Activated CD4-positive, alpha-beta T cell treated with anti-CD3 and anti-CD28 coated beads for 36 hours (primary cell): ENCODE data around the gene KCNJ1. TPM values are rescaled to one million over a fixed set of nuclear protein-coding genes. Genes with fewer than 3 reads are reported as not detected.
A peak's percentile ranks its signal among the peaks of the same experiment; 100 is the strongest.

ENCODE experiments used
- ATAC-seq: fragments of 200-7000 bp; cut with Tn5 transposase; one replicate; pipeline ENCODE4 v1.10.0; 2021; ENCODE audit warnings: mild to moderate bottlenecking, moderate library complexity
- CTCF ChIA-PET: fragments of 350-600 bp; sonication (Branson Sonifier 250); formaldehyde crosslinking; loops from one replicate; lab custom pipeline; 2021; ENCODE audit warnings: antibody characterized with exemption; lab: Charles Lee
- POLR2A ChIA-PET: fragments of 350-600 bp; sonication (Branson Sonifier 250); formaldehyde crosslinking; loops from one replicate; lab custom pipeline; 2021; ENCODE audit warnings: antibody characterized with exemption, inconsistent platforms; lab: Charles Lee
- DNase-seq: peaks from one replicate; pipeline ENCODE4 v3.0.0-alpha.2; 2020
- H3K27ac Mint-ChIP-seq: one replicate; pipeline ENCODE4 v1.8.0; 2021; ENCODE audit warnings: mixed read lengths
- H3K27me3 Mint-ChIP-seq: one replicate; pipeline ENCODE4 v1.8.0; 2021; ENCODE audit warnings: mixed read lengths
- H3K36me3 Mint-ChIP-seq: one replicate; pipeline ENCODE4 v1.8.0; 2021; ENCODE audit warnings: low read depth, mixed read lengths
- H3K4me1 Mint-ChIP-seq: one replicate; pipeline ENCODE4 v1.8.0; 2021; ENCODE audit warnings: mixed read lengths
- H3K4me3 Mint-ChIP-seq: one replicate; pipeline ENCODE4 v1.8.0; 2021; ENCODE audit warnings: mild to moderate bottlenecking, moderate library complexity, mixed read lengths
- H3K9me3 Mint-ChIP-seq: one replicate; pipeline ENCODE4 v1.8.0; 2021; ENCODE audit warnings: low read depth, mixed read lengths
- intact Hi-C, 2 experiments: fragments of 100-400 bp; cut with DNase I in 1 of 2; cut with micrococcal nuclease in 1 of 2; formaldehyde crosslinking; loops; one replicate each; pipeline versions ENCODE4 v1.14.2 to v1.15.1; 2022 to 2024; cut with DNase I, micrococcal nuclease
- total RNA-seq, 2 experiments: library from RNA; stranded (reverse); gene quantifications; one replicate each; pipeline ENCODE4 v1.2.3, GENCODE V29; 2021

The KCNJ1 gene
- total RNA-seq, 2 experiments from 2014 or later: not detected

GRCh38 chr11:128834157-128834556 lies 32.9 kb downstream of the KCNJ1 start:
- no peaks in the 10 kb centered on the region for H3K36me3 Mint-ChIP-seq
- ChIA-PET POLR2A (no interaction called here), CTCF (interaction anchor here (0.5 kb wide), 1 partner anchor 676 kb away, joined by 3 read pairs; no protein-coding TSS in a partner anchor)
- H3K27me3 Mint-ChIP-seq: no peaks in the 10 kb centered on the region
- no peak for ATAC-seq
- no peak overlapping the region for H3K27ac Mint-ChIP-seq
- H3K9me3 Mint-ChIP-seq: no peaks in the 10 kb centered on the region
- no peak overlapping the region for H3K4me3 Mint-ChIP-seq
- intact Hi-C loops: loop anchor here (5.0 to 10.0 kb wide), 5 partner anchors 137 to 369 kb away; no protein-coding TSS in a partner anchor
- H3K4me1 Mint-ChIP-seq: peaks cover 41% of the 10 kb centered on the region
- no peak for DNase-seq

GRCh38 chr11:128832121-128832497 lies 35.0 kb downstream of the KCNJ1 start:
- Mint-ChIP-seq H3K9me3 (no peaks in the 10 kb centered on the region), H3K4me3 (no peak overlapping the region), H3K27me3 (no peaks in the 10 kb centered on the region), H3K4me1 (peaks cover 22% of the 10 kb centered on the region), H3K36me3 (no peaks in the 10 kb centered on the region), H3K27ac (peak overlapping the region; percentile 40)
- intact Hi-C loops: loop anchor here (5.0 to 10.0 kb wide), 5 partner anchors 135 to 367 kb away; no protein-coding TSS in a partner anchor
- DNase-seq (no peak), ATAC-seq (no peak)
- ChIA-PET POLR2A (no interaction called here), CTCF (interaction anchor here (0.7 to 4.9 kb wide), 15 partner anchors 10 to 803 kb away, joined by 3 to 64 read pairs (median 10); no protein-coding TSS in a partner anchor)

GRCh38 chr11:128831174-128832120 lies 35.6 kb downstream of the KCNJ1 start:
- peaks cover 21% of the 10 kb centered on the region for H3K4me1 Mint-ChIP-seq
- H3K4me3 Mint-ChIP-seq: peak overlapping the region; percentile 57
- H3K27me3 Mint-ChIP-seq: no peaks in the 10 kb centered on the region
- ATAC-seq: peak; percentile 81
- intact Hi-C loops: loop anchor here (1.0 to 10.0 kb wide), 13 partner anchors 55 to 800 kb away; no protein-coding TSS in a partner anchor
- CTCF ChIA-PET: interaction anchor here (0.6 to 4.9 kb wide), 68 partner anchors 9 to 1218 kb away, joined by 3 to 64 read pairs (median 4); no protein-coding TSS in a partner anchor
- peak; percentile 93 for DNase-seq
- no peaks in the 10 kb centered on the region for H3K9me3 Mint-ChIP-seq
- no peaks in the 10 kb centered on the region for H3K36me3 Mint-ChIP-seq
- POLR2A ChIA-PET: interaction anchor here (0.5 to 1.1 kb wide), 4 partner anchors 95 to 800 kb away, joined by 3 read pairs; no protein-coding TSS in a partner anchor
- H3K27ac Mint-ChIP-seq: peak overlapping the region; percentile 93

- Mint-ChIP-seq H3K4me3 (peak overlapping the region; percentile 57), H3K36me3 (no peaks in the 10 kb centered on the region), H3K9me3 (no peaks in the 10 kb centered on the region), H3K27me3 (no peaks in the 10 kb centered on the region), H3K4me1 (peaks cover 21% of the 10 kb centered on the region), H3K27ac (peak overlapping the region; percentile 93)
- DNase-seq (peak; percentile 29), ATAC-seq (peak; percentile 63)
- ChIA-PET POLR2A (interaction anchor here (0.5 to 1.1 kb wide), 6 partner anchors 94 to 799 kb away, joined by 3 to 5 read pairs (median 3); no protein-coding TSS in a partner anchor), CTCF (interaction anchor here (0.6 to 4.9 kb wide), 73 partner anchors 9 to 1217 kb away, joined by 3 to 64 read pairs (median 4); no protein-coding TSS in a partner anchor)
- intact Hi-C loops: loop anchor here (1.0 to 10.0 kb wide), 13 partner anchors 54 to 799 kb away; no protein-coding TSS in a partner anchor
Measured at GRCh38 chr11:128830290-128831173, 36.6 kb downstream of the KCNJ1 start.

GRCh38 chr11:128828350-128828749 lies 38.7 kb downstream of the KCNJ1 start:
- intact Hi-C loops: no loop called here
- no peak for DNase-seq
- H3K9me3 Mint-ChIP-seq: no peaks in the 10 kb centered on the region
- H3K4me1 Mint-ChIP-seq: peaks cover 21% of the 10 kb centered on the region
- H3K36me3 Mint-ChIP-seq: peaks cover 2% of the 10 kb centered on the region
- H3K27me3 Mint-ChIP-seq: no peaks in the 10 kb centered on the region
- ChIA-PET POLR2A (no interaction called here), CTCF (interaction anchor here (1.2 to 3.4 kb wide), 3 partner anchors 196 to 670 kb away, joined by 3 to 14 read pairs (median 7); no protein-coding TSS in a partner anchor)
- no peak overlapping the region for H3K4me3 Mint-ChIP-seq
- ATAC-seq: no peak
- no peak overlapping the region for H3K27ac Mint-ChIP-seq

GRCh38 chr11:128827191-128827893 lies 39.8 kb downstream of the KCNJ1 start:
- Mint-ChIP-seq H3K9me3 (no peaks in the 10 kb centered on the region), H3K4me3 (no peak overlapping the region), H3K27me3 (no peaks in the 10 kb centered on the region), H3K4me1 (peaks cover 21% of the 10 kb centered on the region), H3K36me3 (peaks cover 3% of the 10 kb centered on the region), H3K27ac (no peak overlapping the region)
- POLR2A ChIA-PET: interaction anchor here (0.6 kb wide), 1 partner anchor 209 kb away, joined by 6 read pairs; no protein-coding TSS in a partner anchor
- DNase-seq (no peak), ATAC-seq (no peak)
- intact Hi-C loops: no loop called here
- CTCF ChIA-PET: interaction anchor here (0.6 to 3.4 kb wide), 10 partner anchors 18 to 669 kb away, joined by 3 to 14 read pairs (median 3); no protein-coding TSS in a partner anchor

- Mint-ChIP-seq H3K4me1 (peaks cover 6% of the 10 kb centered on the region), H3K9me3 (no peaks in the 10 kb centered on the region), H3K27me3 (no peaks in the 10 kb centered on the region), H3K27ac (no peak overlapping the region), H3K36me3 (peaks cover 3% of the 10 kb centered on the region), H3K4me3 (no peak overlapping the region)
- ATAC-seq: no peak
- no peak for DNase-seq
- CTCF ChIA-PET: interaction anchor here (0.6 to 3.4 kb wide), 2 partner anchors 368 to 667 kb away, joined by 3 to 14 read pairs; no protein-coding TSS in a partner anchor
- intact Hi-C loops: no loop called here
- POLR2A ChIA-PET: no interaction called here
Measured at GRCh38 chr11:128825050-128825784, 41.9 kb downstream of the KCNJ1 start.

GRCh38 chr11:128824191-128825049 lies 42.7 kb downstream of the KCNJ1 start:
- intact Hi-C loops: no loop called here
- no peak overlapping the region for H3K4me3 Mint-ChIP-seq
- H3K4me1 Mint-ChIP-seq: no peaks in the 10 kb centered on the region
- ATAC-seq: no peak
- POLR2A ChIA-PET: no interaction called here
- H3K36me3 Mint-ChIP-seq: peaks cover 3% of the 10 kb centered on the region
- DNase-seq: no peak
- H3K27me3 Mint-ChIP-seq: no peaks in the 10 kb centered on the region
- no peak overlapping the region for H3K27ac Mint-ChIP-seq
- H3K9me3 Mint-ChIP-seq: no peaks in the 10 kb centered on the region
- CTCF ChIA-PET: no interaction called here

GRCh38 chr11:128823753-128824152 lies 43.3 kb downstream of the KCNJ1 start:
- no peak overlapping the region for H3K4me3 Mint-ChIP-seq
- CTCF ChIA-PET: interaction anchor here (0.6 kb wide), 1 partner anchor 544 kb away, joined by 5 read pairs; no protein-coding TSS in a partner anchor
- ATAC-seq: no peak

More at GRCh38 chr11:128823753-128824152, 43.3 kb downstream of the KCNJ1 start:
- H3K4me1 Mint-ChIP-seq: no peaks in the 10 kb centered on the region
- peaks cover 3% of the 10 kb centered on the region for H3K36me3 Mint-ChIP-seq
- no peaks in the 10 kb centered on the region for H3K27me3 Mint-ChIP-seq
- intact Hi-C loops: no loop called here
- no peak overlapping the region for H3K27ac Mint-ChIP-seq
- no peak for DNase-seq
- POLR2A ChIA-PET: no interaction called here
- H3K9me3 Mint-ChIP-seq: no peaks in the 10 kb centered on the region
